Uterus (tissue), 2 donors: ENCODE measurements around the gene HS3ST3A1.

Source experiments
- POLR2A ChIP-seq, 2 donors: fragments of 450-650 bp; IDR thresholded peaks; one replicate each; pipeline ENCODE4 v1.6.1; 2016; ENCODE audit warnings: antibody characterized with exemption in 2 of 2, mild to moderate bottlenecking in 1 of 2, moderate library complexity in 1 of 2
- TF ChIP-seq, protein P1 (sequence below), 4 experiments: fragments of 200-600 bp in 2 of 4; fragments of 450-650 bp in 2 of 4; sonication (generic) in 2 of 4; IDR thresholded peaks; one replicate each; pipeline ENCODE4 v1.5.1; 2016 to 2019; ENCODE audit warnings: antibody characterized with exemption in 4 of 4, mild to moderate bottlenecking in 2 of 4, moderate library complexity in 1 of 4

DNA sequence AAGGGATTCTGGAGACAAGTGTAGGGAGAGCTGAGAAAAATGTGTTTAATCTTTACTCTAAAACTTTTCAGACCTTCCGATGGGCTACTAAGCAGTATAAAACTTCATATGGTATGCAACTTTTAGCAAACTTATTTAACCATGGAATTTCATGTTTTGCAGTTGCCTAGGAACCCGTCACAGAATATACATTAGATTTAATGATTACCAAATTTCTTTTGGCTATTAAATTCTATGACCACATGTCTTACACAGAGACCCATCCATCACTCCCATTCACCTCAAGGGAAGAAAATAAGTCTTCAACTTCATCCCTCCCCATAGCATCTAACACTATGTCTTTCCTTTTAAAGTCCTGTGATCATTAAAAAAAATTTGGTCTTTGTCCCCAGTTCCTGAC lies 54.9 kb downstream of the HS3ST3A1 start:
- TF ChIP-seq, protein P1, sequence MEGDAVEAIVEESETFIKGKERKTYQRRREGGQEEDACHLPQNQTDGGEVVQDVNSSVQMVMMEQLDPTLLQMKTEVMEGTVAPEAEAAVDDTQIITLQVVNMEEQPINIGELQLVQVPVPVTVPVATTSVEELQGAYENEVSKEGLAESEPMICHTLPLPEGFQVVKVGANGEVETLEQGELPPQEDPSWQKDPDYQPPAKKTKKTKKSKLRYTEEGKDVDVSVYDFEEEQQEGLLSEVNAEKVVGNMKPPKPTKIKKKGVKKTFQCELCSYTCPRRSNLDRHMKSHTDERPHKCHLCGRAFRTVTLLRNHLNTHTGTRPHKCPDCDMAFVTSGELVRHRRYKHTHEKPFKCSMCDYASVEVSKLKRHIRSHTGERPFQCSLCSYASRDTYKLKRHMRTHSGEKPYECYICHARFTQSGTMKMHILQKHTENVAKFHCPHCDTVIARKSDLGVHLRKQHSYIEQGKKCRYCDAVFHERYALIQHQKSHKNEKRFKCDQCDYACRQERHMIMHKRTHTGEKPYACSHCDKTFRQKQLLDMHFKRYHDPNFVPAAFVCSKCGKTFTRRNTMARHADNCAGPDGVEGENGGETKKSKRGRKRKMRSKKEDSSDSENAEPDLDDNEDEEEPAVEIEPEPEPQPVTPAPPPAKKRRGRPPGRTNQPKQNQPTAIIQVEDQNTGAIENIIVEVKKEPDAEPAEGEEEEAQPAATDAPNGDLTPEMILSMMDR (IDR thresholded peaks at IDR 0.05) = no peak
- no peak for TF ChIP-seq POLR2A (IDR thresholded peaks at IDR 0.05)
